Measurements from ENCODE around the gene NR2E3.

DNA sequence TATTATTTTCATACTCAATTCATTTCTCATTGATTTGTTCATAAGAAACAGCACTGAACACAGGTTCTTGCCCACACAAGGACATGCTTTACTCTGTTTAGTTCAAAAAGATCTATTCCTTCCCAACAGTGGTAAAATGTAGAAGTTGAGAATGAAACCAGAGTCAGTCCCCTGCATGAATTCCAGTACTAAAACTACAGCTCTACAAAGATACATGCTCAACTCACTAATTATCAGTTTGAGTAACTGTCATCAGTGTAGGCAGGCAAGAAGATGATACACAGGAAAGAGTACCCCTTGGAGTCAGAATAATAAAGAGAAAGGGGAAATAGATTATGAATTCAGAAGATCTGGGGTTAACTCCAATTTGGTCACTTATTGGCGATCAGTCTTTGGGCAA is 43.2 kb downstream of the NR2E3 start:
- TF ChIP-seq, protein P1, sequence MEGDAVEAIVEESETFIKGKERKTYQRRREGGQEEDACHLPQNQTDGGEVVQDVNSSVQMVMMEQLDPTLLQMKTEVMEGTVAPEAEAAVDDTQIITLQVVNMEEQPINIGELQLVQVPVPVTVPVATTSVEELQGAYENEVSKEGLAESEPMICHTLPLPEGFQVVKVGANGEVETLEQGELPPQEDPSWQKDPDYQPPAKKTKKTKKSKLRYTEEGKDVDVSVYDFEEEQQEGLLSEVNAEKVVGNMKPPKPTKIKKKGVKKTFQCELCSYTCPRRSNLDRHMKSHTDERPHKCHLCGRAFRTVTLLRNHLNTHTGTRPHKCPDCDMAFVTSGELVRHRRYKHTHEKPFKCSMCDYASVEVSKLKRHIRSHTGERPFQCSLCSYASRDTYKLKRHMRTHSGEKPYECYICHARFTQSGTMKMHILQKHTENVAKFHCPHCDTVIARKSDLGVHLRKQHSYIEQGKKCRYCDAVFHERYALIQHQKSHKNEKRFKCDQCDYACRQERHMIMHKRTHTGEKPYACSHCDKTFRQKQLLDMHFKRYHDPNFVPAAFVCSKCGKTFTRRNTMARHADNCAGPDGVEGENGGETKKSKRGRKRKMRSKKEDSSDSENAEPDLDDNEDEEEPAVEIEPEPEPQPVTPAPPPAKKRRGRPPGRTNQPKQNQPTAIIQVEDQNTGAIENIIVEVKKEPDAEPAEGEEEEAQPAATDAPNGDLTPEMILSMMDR (conservative IDR thresholded peaks at IDR 0.05; ENCODE audit: low read length): no peak
- no peak for TF ChIP-seq EZH2phosphoT487 (IDR thresholded peaks at IDR 0.05; ENCODE audit: borderline replicate concordance, low read depth, low read length)

Data from OCI-LY7 (cell line).